Colon (tissue), 2 donors: ENCODE data around the gene PARD3B.

ENCODE experiments used
- FAIRE-seq: peaks from 2 replicates; lab custom pipeline; 2012; peaks lifted over from hg19 to GRCh38; lab: Jason Lieb, UNC
- donor health status: control.
- donor health status: control.

The PARD3B gene

GRCh38 chr2:205658068-205658467, 1112.8 kb downstream of the PARD3B start:
- FAIRE-seq, result no peak

GRCh38 chr2:205658572-205658971, 1113.3 kb downstream of the PARD3B start:
- no peak for FAIRE-seq

GRCh38 chr2:205659922-205660321, 1114.6 kb downstream of the PARD3B start:
- no peak for FAIRE-seq

GRCh38 chr2:205660521-205661124, 1115.3 kb downstream of the PARD3B start:
- FAIRE-seq, result no peak

- FAIRE-seq, result no peak
These were observed 1116.0 kb downstream of the PARD3B start for GRCh38 chr2:205661281-205661680.

- no peak for FAIRE-seq
These were observed 1117.1 kb downstream of the PARD3B start for GRCh38 chr2:205662206-205662965.

GRCh38 chr2:205665791-205666190, 1120.5 kb downstream of the PARD3B start:
- FAIRE-seq, result no peak
